Measurements from ENCODE around the gene ACAA2. TPM values are rescaled to one million over a fixed set of nuclear protein-coding genes. Genes with fewer than 3 reads are reported as not detected.

Gene ACAA2
- total RNA-seq, 2 experiments from 2014 or later = 5.7 to 6.2 TPM

DNA sequence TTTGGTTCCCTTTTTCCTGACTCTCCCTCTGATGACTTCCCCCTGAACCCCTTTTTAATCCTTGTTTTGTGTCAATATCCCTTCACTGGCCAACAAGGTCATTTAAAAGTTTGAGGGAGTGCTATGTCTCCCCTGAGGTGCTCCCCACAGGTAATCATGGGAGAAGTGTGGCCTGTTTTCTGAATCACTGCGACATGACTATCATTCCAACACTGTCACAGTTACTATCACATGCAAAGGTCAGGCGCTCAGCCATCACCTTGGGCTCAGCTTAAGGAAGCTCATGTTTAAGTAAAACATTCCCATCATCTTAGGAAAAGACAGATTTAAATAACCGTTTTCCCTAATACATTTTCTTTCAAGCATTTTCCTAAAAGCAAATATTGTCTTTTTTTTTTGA is 20.9 kb upstream of the ACAA2 start:
- POLR2A ChIA-PET = no interaction called here

GRCh38 chr18:49833814-49834213 is 20.5 kb upstream of the ACAA2 start:
- TF ChIP-seq, protein P1, sequence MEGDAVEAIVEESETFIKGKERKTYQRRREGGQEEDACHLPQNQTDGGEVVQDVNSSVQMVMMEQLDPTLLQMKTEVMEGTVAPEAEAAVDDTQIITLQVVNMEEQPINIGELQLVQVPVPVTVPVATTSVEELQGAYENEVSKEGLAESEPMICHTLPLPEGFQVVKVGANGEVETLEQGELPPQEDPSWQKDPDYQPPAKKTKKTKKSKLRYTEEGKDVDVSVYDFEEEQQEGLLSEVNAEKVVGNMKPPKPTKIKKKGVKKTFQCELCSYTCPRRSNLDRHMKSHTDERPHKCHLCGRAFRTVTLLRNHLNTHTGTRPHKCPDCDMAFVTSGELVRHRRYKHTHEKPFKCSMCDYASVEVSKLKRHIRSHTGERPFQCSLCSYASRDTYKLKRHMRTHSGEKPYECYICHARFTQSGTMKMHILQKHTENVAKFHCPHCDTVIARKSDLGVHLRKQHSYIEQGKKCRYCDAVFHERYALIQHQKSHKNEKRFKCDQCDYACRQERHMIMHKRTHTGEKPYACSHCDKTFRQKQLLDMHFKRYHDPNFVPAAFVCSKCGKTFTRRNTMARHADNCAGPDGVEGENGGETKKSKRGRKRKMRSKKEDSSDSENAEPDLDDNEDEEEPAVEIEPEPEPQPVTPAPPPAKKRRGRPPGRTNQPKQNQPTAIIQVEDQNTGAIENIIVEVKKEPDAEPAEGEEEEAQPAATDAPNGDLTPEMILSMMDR (IDR thresholded peaks at IDR 0.05) = no peak
- Mint-ChIP-seq H3K27me3 (no peaks in the 10 kb centered on the region), H3K4me1 (ENCODE audit: low read depth) (no peaks in the 10 kb centered on the region), H3K4me3 (no peak overlapping the region), H3K27ac (no peak overlapping the region), H3K36me3 (ENCODE audit: low read depth) (no peaks in the 10 kb centered on the region), H3K9me3 (no peaks in the 10 kb centered on the region)
- ChIA-PET CTCF (no interaction called here), POLR2A (no interaction called here)
- Histone ChIP-seq H3K36me3 (ENCODE audit: insufficient read depth, low read length) (no peaks in the 10 kb centered on the region), H3K27ac (ENCODE audit: low read depth in 1 of 2, low read length in 2 of 2) (no peak overlapping the region), H3K27me3 (ENCODE audit: control insufficient read depth in 1 of 2, insufficient read depth in 2 of 2, low read length in 2 of 2) (no peaks in the 10 kb centered on the region), H3K4me1 (ENCODE audit: insufficient read depth, low read length) (no peaks in the 10 kb centered on the region), H3K4me3 (ENCODE audit: low read length) (no peak overlapping the region), H3K9me3 (ENCODE audit: control insufficient read depth in 1 of 2, insufficient read depth in 1 of 2, low read length in 2 of 2) (no peaks in the 10 kb centered on the region)
- no peak for ATAC-seq (ENCODE audit: poor library complexity)
- intact Hi-C loops (cut with DNase I, micrococcal nuclease) = no loop called here
- DNase-seq = no peak

More for the DNA sequence above, 20.9 kb upstream of the ACAA2 start:
- no peak overlapping the region for H3K4me3 Mint-ChIP-seq
- no peak overlapping the region for H3K27ac Mint-ChIP-seq
- no peaks in the 10 kb centered on the region for H3K27me3 ChIP-seq (ENCODE audit: control insufficient read depth in 1 of 2, insufficient read depth in 2 of 2, low read length in 2 of 2)
- no peaks in the 10 kb centered on the region for H3K27me3 Mint-ChIP-seq
- no peaks in the 10 kb centered on the region for H3K9me3 Mint-ChIP-seq
- H3K27ac ChIP-seq (ENCODE audit: low read depth in 1 of 2, low read length in 2 of 2) = no peak overlapping the region
- TF ChIP-seq, protein P1 (IDR thresholded peaks at IDR 0.05) = no peak
- DNase-seq (no peak), ATAC-seq (ENCODE audit: poor library complexity) (no peak)
- CTCF ChIA-PET = no interaction called here
- no peaks in the 10 kb centered on the region for H3K4me1 Mint-ChIP-seq (ENCODE audit: low read depth)
- intact Hi-C loops (cut with DNase I, micrococcal nuclease) = no loop called here
- no peaks in the 10 kb centered on the region for H3K4me1 ChIP-seq (ENCODE audit: insufficient read depth, low read length)
- H3K9me3 ChIP-seq (ENCODE audit: control insufficient read depth in 1 of 2, insufficient read depth in 1 of 2, low read length in 2 of 2) = no peaks in the 10 kb centered on the region
- no peaks in the 10 kb centered on the region for H3K36me3 ChIP-seq (ENCODE audit: insufficient read depth, low read length)
- H3K36me3 Mint-ChIP-seq (ENCODE audit: low read depth) = no peaks in the 10 kb centered on the region
- no peak overlapping the region for H3K4me3 ChIP-seq (ENCODE audit: low read length)

GRCh38 chr18:49832221-49832647 is 18.9 kb upstream of the ACAA2 start:
- no peaks in the 10 kb centered on the region for H3K4me1 Mint-ChIP-seq (ENCODE audit: low read depth)
- H3K9me3 Mint-ChIP-seq = peaks cover 5% of the 10 kb centered on the region
- no peaks in the 10 kb centered on the region for H3K36me3 Mint-ChIP-seq (ENCODE audit: low read depth)
- no peak overlapping the region for H3K27ac Mint-ChIP-seq
- Histone ChIP-seq H3K27me3 (ENCODE audit: control insufficient read depth in 1 of 2, insufficient read depth in 2 of 2, low read length in 2 of 2) (no peaks in the 10 kb centered on the region), H3K4me1 (ENCODE audit: insufficient read depth, low read length) (no peaks in the 10 kb centered on the region), H3K9me3 (ENCODE audit: control insufficient read depth in 1 of 2, insufficient read depth in 1 of 2, low read length in 2 of 2) (peaks cover 0 to 3% of the 10 kb centered on the region in 2 experiments), H3K27ac (ENCODE audit: low read depth in 1 of 2, low read length in 2 of 2) (no peak overlapping the region), H3K4me3 (ENCODE audit: low read length) (no peak overlapping the region), H3K36me3 (ENCODE audit: insufficient read depth, low read length) (no peaks in the 10 kb centered on the region)
- TF ChIP-seq, protein P1 (IDR thresholded peaks at IDR 0.05) = no peak
- CTCF ChIA-PET = no interaction called here
- intact Hi-C loops (cut with DNase I, micrococcal nuclease) = no loop called here
- H3K27me3 Mint-ChIP-seq = no peaks in the 10 kb centered on the region
- ATAC-seq (ENCODE audit: poor library complexity) (no peak), DNase-seq (no peak)
- H3K4me3 Mint-ChIP-seq = no peak overlapping the region
- POLR2A ChIA-PET = no interaction called here
